ENCODE data around the gene ST8SIA4.

ST8SIA4 gene

DNA sequence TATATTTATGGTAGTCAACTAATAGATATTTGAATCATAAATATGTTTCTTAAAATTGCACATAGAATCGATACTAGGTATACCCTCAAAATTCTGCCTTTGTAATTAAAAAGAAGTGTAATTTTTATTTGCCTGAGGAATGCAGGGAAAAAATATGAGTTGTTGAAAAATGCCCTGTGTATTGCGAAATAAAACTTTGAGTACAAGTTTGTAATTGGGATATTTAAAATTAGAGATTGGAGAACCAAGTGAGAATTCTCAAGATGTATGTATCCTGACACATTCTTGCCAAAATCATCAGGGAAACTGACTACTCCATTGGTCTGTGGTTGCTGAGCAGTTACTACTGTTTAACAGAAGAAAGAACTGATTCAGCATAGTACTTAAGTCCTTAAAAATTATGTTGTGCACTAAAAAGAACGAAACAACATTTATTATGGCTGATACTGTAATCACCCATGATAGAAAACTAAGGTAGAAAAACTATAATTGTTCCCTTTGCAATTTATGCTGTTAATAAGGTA is 36.0 kb downstream of the ST8SIA4 start:
- no peak for DNase-seq

DNA sequence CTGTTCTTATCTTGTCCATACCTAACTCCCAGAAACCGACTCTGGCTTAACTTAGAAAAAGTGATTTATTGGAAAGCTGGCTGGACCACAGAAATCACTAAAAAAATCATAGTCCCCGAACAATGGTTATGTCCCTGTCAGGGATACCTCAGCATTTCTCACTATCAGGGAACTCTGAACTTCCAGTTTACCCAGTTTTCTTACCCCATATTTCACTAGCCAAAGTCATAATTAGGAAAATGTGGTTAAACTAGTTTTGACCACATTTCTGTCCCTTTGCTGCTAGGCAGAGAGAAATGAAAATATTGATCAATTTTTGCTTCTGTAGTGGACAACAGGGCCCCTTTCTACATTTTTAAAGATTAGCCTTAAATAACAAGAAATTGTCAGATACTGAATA is 38.2 kb downstream of the ST8SIA4 start:
- no peak for DNase-seq

DNA sequence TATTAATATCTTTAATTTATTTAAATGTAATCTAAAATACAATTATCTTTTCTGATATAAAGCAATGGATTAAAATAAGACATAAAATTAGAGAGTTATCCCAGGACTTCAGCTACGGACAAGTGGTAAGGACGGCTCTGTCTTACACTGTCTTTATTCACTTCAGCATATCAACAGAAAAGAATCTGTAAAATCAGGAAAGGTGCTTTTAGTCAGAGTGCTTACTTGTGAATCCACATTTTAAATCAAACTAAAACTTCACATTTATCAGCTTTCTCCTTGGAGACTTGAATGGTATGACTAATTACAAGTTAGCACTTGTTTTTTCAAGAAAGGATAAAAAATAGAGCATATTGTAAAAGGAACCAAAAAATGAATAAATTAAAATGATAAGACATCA is 39.3 kb downstream of the ST8SIA4 start:
- DNase-seq = no peak

DNA sequence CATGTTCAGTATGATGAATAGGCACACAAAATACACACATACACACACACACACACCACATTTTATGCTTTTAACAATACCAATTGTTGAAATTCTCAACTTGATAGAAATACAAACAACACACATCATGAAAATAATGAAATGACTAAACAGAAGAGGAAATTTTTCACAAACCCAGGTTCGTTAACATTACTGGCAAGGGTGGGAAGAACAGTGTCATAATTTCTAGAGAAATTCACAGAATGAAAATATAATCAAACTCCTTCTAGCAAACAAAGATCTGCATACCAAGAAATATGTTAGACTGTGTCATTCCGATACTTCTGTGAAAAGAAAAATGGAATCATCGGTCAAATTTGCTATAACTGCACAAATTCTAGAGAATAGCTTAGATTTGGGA is 41.9 kb downstream of the ST8SIA4 start:
- no peak for DNase-seq

DNA sequence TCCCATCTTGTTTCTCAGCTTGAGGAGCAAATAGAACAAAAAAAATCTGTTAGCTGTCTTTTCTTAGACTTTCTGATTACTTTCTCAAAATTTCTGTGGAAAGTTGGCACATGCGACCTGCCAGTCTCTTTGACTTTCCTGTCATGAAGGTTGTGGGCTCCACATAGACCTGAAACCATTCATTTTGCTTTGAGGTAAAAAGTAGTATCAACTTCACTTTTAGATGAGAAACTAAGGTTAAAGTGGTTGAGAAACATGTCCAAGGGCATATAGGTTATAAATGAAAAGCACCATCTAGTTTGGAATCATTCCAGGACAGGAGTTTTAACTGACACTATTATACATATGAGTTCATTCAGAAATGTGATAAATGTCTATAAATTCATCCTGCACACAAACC is 42.7 kb downstream of the ST8SIA4 start:
- no peak for DNase-seq

DNA sequence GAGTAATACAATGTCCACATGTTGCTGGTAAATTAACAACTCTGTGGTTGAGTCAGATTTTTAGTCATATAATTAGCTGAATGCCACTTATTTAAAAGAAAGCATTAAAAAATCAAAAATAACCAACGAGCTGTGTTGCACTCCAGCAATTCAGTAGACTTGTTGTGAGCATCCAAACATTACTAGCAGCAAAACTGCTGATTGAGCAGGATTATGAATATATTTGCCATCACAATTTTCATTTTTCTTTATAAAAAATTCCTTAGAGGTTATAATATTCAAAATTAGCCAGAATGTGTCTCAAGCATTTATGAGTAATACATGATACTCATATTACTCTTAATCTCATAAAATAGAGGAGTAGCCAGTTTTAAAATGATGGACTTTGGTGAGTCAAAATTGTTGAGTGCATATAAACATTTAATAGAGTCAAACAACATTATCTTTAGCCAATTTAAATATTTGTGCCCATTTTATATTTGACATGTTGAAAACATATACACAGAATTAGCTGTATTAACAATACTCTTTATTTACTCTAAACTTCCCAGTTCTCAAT is 44.0 kb downstream of the ST8SIA4 start:
- no peak for DNase-seq

DNA sequence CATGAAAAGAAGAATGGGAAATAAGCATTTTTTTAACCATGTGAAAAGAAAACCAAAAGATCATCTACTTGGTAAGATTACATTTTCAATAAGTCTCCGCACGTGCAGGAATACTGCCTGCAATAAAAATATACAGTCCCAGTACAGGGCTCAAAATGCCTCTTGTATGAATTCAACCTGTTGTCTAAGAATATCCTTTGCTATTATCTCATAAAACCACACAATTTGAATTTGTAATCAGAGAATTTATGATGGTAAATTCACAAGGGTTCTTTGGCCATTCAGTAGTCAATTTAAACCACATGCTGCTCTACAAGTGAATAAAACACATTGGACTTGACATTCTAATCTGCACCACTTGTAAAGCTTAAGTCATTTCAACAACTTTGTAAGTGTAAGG is 46.6 kb downstream of the ST8SIA4 start:
- DNase-seq = no peak

DNA sequence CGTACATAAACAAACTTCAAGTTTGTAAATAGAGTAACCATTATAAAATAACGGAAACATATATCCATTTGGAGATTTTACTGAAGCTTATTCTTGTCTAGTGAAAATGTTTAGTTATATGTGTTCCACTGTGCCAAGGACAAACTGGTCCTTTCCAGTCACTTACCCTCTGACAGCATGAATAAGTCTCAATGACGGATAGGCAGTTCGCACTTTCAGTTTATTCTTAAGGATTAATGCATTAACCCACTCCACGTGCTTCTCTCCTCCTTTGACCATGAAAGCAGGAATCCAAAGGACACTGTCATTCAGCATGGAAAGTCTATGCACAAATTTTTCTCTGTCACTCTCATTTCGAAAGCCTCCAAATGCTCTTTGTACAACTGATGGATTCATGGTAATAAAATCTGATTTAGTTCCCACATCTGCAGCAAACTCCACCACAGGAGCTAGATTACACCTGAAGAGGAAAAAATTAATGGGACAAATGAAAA is 47.1 kb downstream of the ST8SIA4 start:
- DNase-seq = no peak

DNA sequence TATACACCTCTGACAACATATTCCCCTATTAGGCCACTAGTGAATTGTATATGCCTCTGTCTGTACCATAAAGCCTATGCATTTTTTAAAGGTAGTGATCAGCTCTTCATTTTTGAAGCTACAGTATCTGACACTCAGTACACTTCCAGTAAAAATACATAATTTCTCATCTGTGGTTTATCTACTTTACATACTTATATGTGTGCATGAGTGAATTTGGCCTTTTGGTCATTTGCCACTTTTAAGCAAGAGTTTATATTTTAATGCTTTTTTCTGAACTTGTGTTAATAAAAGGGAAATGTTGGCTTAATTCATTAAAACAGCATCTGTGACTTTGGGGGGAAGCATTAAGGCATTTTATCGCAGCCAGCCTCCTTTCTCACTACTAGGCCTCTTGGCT is 47.8 kb downstream of the ST8SIA4 start:
- DNase-seq = no peak

DNA sequence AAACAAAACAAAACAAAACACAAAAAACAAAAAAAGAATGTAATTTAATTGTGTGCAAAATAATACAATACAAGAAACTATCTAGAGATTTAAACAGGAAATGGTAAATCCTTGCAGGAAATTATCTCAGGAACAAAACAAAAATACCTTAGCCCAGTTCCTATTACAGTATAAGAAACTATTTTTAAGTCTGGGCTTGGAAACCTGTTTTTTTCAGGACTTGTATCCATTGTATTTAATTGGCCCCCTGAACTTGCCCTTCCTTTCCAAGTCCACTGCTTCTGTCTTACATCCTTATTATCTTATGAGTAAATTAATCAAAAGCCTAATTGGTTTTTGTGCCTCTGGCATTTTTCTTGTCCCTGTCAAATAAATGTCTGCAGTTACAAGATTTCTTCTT is 48.5 kb downstream of the ST8SIA4 start:
- no peak for DNase-seq

DNA sequence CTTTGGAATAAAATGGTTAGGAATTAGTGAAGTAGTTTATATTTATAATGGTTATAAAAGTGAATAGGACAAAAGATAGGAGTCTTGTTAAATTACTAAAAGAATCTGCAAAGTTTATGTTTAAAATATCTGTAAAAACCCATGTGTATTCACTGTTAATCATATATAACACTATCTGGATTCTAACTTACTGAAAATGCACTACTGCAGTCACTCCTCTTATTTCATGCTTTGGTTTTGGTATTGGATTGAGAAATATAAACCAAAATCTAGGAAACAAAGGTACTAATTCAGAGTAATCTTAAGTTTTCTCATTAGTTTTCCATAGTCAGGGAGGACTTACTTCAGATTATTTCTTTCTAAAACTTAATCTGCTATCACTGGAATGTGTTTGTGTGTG is 49.5 kb downstream of the ST8SIA4 start:
- DNase-seq = no peak

DNA sequence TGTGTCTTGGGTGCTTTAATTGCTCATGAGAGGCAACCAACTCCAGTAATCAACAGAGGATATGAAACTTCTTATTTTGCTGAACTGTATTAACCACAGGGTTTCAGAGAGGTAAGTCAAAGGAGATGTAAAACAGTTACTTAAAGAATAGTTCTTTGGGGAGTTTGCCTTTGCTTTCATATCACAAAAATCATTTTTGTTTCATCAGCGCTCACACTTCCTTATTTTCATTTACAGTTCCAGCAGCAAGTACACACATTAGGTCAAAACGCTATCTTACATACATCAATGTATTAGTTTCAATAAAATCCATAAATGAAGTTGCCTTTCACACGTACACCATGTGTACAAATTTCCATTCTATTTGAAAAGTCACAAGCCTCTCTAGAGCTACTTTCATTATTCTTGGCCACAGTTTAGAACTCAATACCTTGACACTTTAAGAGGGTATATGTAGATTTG is 50.1 kb downstream of the ST8SIA4 start:
- no peak for DNase-seq

DNA sequence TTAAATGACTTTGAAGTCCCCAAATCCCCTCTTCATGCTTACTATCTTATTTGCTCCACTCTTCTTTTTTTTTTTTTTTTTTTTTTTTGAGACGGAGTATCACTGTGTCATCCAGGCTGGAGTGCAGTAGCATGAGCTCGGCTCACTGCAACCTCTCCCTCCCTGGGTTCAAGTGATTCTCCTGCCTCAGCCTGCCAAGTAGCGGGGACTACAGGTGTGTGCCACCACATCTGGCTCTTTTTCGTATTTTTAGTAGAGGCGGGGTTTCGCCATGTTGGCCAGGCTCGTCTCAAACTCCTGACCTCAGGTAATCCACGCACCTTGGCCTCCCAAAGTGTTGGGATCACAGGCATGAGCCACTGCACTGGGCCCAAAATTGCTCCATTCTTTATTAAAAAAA is 51.0 kb downstream of the ST8SIA4 start:
- DNase-seq = no peak

DNA sequence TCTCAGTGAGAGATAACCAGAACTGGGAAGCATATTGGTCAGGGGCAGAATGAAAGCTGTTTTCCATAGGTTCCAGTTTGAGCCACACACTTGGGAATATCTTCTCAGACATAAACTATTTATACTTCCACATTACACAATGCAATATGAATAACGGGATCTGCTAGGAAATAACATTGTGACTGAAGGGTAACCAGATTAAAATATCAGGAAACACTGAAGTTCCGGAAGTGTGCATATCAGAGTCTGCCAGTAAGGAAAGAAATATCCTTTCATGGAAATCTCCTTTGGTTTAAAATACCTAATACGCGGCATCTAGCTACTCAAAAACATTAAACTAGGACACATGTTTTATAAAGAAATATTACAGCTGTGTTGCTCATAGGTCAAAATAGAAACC is 56.3 kb downstream of the ST8SIA4 start:
- DNase-seq = no peak

DNA sequence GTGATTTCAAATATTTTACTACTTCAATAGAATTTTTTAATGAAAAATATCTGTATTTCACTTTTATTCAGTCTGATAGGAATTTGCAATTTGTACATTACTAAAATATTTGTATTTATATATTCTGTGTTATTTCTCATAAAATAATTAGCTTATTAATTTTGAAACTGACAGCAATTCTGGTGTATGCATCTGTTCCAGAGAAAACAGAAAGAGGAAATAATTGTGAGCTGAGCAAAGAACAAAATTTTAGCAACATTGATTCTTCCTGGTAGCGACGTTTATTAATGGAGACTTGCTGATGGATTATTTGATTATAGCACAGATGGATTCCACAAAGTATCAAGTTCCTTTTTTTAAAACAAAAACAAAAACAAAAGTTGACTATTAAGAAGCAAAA is 61.0 kb downstream of the ST8SIA4 start:
- DNase-seq = no peak

DNA sequence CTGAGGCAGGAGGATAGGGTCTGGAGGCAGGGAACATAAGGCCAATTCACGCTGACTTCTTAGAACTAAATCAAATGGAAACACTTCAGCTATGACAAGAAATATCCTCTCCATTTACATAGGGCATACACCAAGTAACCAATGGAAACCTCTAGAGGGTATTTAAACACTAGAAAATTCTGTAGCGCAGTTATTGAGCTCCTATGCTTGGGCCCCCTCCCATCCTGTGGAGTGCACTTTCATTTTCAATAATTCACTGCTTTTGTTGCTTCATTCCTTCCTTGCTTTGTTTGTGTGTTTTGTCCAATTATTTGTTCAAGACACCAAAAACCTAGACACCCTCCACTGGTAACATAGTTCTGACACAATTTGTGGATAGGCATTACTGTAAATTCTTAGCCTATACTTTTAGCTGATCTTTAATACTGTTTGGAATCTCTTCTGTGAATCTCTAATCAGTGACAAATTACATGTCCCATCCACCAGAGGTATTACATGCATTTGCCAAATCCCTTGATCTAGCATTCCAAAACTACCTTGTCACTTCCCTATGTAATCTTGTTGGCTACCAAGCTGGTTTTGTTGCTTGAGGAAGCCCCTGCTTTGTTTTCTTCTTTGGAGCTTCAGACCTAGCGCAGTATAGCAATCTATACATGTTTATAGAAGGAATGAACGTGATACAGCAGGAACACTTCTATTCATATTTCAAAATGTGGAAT is 61.6 kb downstream of the ST8SIA4 start:
- DNase-seq = no peak

DNA sequence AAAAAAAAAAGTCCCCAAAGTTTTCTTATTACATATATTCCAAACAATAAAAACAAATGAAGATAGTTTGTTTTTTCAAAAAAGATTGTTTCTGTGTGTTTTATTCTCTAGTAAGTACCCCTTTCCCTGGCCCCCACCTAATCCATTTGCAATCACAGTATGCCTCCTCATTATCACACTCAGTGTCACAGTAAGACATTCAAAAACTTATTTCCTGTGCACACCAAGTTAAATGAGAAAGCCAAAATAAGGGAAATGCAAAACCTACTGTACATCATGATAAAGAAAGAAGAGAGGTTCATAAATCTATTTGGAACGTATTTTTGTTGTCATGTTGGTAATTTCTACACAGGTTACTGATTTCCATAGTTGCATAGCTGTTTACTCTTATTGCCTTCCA is 62.3 kb downstream of the ST8SIA4 start:
- DNase-seq = no peak

DNA sequence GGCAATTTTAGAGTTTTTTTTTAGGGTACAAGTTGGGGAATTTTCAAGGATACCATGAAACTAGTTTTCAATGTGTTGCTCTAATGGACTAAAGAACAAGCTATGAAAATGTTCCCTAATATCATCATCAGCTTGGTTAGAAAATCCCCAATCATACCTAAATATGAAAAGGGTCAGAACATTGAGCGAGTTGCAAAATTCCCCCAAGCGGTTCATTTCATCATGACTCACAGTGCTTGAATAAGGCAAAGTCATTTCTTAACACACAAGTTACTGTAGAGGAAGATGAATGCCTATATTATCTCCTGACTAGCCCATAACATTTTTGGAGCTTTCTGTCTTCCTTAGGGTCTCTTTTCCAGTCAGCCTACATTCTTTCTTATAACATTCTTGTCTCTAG is 62.7 kb downstream of the ST8SIA4 start:
- no peak for DNase-seq

DNA sequence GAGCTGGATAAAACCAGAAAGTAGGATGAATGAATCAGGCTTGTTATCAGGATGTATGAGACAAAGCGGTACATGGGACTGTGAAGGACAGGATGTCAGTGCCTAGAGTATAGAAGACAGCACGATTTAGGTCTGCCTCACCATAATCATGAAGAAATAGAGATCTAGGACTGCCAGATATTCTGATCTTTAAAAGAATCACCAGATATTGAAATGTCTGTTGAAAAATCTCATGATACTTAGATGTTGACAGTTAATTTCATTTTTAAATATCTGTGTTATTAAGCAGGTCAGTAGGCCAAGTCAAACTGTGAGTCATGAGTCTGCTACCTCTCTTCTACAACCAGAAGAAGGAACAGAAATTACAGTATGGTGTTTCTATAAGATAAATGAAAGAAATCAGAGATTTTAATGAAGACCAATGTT is 65.0 kb downstream of the ST8SIA4 start:
- no peak for DNase-seq

DNA sequence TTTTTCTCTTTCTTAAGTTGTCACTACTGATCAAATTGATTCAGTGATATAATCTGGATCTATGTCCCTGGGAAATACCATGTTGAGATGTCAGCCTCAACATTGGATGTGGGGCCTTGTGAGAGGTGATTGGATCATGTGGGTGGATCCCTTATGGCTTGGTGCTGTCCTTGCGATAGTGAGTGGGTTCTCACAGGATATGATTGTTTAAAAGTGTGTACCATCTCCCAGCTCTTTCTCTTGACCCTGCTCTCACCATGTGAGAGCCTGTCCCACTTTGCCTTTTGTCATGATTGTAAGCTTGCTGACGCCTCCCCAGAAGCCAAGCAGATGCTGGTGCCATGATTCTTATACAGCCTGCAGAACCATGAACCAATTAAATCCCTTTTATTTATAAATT is 68.6 kb downstream of the ST8SIA4 start:
- no peak for DNase-seq

DNA sequence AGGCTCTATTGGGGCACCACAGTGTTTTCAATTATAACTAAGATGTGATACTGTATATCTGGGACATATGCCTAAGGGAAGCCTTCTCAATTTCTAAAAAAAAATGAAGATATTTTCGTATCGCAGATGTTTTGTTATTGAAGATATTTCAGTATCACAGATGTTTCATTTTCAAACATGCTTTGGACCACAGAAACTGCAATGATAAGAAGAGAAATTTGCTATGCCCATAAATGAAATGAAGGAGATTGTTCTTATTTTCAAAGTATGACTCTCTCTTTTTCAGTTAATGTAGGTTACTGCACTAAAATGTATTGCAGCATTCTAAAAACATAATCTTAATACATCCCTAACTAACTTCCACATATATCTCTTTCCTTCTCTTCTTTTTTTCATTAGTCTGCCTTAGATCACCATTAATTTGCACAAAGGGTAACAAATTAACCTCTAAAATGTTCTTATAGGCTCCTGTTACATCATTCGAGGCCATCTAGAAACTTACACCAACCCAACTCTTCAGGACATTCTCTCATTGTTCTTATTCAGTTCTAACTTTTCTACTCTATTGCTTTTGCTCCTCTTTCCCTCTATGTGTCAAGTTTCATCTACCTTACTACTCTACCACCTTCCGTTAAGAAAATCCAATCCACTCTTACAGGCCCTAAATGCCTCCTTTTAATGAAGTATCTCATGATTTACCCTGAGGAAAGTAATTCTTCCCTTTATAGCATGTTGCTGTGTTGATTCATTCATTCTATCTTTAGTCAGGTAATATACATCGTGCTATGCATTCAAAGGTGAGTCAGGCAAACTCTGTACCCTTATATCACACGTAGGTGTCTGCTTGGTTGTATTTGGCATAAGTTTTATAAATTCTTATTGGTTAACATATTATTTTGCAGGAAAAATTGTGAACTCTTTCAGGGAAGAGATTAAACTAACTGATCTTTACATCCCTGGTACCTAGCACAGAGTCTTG is 70.5 kb downstream of the ST8SIA4 start:
- DNase-seq = no peak

DNA sequence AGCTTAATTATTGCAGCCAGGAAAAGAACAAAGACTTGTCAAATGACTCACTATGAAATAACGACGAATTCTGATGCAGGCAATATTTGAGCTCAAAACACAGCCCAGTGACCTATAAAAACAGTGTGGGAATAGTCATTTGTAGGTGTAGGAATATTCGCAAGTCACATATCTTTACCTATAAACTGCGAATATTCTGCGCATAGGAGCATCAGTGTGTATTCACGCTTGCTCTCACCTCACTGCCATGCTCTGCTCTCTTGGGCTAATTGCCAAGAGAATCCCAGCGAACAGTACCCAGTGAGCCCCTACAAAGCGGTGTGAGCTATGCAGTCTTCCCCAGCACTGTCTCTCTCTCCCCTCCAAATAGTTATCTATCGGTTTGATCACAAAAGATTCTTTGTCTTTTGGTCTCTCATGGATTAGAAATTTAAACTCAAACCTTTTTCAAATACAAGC is 74.2 kb downstream of the ST8SIA4 start:
- no peak for DNase-seq

Data from femur (tissue), 1 donor.